HG02610 (cell line): ENCODE data around the gene DEPP1.

ENCODE experiments used
- ATAC-seq: cut with Tn5 transposase; IDR thresholded peaks from one replicate; pipeline ENCODE4 v1.9.1; 2021; ENCODE audit warnings: mild to moderate bottlenecking, moderate library complexity; ENCODE audit not compliant: unreplicated experiment

DEPP1 gene

GRCh38 chr10:44980309-44981171 lies 1.9 kb upstream of the DEPP1 start:
- no peak for ATAC-seq

DNA sequence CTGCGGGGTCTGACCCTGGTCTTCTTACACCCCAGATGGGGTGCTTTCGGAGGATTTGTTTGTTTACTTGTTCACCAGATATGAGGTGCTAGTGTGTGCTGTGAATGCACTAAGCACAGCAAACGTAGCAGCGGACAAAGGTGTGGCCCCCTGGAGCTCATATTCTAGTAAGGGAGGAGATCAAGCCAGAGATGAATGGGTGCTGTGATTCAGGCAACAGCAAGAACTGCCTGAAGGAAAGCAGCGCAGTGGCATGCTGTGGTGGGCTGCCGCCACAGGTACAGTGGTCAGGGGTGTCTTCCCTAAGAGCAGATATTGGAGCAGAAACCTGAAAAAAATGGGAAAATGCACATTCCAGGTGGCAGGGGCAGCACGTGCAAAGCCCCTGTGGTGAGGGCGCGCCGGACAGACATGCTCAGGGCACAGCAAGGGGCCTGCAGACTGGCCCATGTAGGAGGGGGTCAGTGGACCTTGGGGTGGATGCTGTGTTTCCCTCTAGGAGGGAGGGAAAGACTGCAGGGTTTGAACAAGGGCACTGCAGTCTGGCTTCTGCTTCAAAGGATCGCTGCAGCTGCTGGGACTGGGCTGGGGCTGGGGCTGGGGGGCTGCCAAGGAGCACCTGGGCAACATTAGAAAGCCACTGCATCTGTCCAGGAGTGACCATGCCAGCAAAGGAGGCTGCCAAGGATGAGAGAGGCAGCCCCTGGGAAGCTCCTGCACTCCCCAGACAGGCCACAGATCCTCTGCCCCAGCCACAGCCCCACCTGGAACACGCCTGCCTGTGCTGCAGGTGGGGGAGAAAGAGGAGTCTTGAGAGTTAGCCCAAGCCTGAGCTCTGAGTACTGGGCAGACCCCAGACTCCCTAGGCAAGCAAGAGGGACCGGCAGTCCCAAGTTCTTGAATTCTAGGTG lies 927 bp upstream of the DEPP1 start:
- no peak for ATAC-seq

DNA sequence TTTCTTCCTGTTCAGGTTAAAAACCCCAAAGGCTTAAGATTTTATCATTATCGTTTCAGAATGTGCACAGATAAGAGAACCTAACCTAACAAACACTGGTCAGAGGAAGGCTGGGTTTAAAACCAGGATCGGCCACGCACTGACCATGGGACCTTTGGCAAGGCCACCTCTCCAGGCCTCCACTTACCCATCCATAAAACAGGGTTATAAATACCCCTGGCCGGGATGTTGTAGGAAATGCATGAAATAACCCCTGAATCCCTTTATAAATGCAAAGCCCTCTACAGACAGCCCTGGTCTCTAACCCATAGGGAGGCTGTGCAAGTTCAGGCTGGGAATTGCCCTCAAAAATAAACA lies 418 bp downstream of the DEPP1 start:
- ATAC-seq = no peak

GRCh38 chr10:44977287-44978212 lies 1.1 kb downstream of the DEPP1 start:
- no peak for ATAC-seq

- no peak for ATAC-seq
Measured at GRCh38 chr10:44976352-44977198, 2.0 kb downstream of the DEPP1 start.

DNA sequence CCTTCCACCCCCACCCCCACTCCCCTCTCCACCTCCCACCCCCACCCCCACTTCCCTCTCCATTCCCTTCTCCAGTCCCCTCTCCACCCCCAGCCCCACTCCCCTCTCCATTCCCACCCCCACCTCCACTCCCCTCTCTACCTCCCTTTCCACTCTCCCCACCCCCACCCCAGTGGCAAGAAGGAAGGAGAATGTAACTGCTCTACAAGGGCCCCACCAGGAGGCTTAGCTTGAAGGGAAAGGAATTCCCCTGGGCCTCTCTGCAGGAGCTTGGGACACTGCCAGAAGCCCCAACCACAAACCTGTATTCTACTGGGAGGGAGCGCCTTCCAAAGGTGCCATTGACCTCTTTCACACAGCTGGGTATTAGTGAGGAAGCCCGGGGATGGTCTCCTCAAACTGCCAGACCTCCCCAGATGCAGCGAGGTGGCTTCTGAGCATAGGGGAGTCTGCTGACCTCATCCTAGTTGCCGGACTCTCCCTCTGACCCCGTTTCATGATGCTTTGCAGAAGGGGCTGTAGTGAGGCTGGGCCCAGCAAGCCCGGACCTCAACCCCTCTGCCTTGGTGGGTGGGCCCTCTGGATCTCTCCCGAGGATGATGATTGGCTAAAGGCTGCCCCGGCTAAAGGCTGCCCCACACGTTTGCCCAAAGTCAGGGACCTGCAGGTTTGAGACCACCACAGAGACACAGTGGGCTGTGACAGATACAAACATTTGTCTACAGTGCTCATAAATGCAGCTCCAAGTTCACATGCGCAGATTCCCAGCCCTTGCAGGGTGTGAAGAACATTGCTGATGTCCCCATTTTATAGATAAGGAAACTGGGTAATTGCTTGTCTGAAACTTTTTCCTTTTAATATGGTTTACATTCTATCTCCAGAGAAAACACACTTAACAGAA lies 2.9 kb downstream of the DEPP1 start:
- ATAC-seq = no peak

- ATAC-seq = peak; percentile 51
Measured at GRCh38 chr10:44974628-44975430, 3.8 kb downstream of the DEPP1 start.

DNA sequence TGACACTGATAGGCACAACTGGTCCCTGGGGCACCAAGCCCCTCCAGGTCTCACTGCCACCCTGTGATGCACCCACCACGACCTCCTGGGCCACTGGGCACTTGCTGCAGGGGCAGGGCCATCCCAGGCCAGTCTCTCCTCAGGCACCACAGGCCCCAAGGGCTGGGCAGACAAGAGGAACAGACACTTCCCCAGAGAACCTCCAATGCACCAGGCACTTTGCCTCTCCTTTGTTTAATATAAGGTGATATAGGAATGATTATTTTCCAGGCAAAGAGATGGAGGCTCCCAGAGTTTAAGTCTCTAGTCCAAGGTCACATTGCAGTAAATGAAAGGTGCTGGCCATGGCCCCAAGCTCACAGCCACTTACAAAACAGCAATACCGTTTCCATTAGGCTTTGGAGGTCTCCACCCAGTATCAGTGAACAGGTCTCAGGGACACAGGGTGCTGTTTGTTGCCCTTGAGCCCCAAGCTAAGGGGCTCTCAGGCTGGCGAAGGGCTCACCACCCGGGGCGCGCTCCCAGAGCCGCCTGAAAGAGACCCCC lies 4.5 kb downstream of the DEPP1 start:
- no peak for ATAC-seq

DNA sequence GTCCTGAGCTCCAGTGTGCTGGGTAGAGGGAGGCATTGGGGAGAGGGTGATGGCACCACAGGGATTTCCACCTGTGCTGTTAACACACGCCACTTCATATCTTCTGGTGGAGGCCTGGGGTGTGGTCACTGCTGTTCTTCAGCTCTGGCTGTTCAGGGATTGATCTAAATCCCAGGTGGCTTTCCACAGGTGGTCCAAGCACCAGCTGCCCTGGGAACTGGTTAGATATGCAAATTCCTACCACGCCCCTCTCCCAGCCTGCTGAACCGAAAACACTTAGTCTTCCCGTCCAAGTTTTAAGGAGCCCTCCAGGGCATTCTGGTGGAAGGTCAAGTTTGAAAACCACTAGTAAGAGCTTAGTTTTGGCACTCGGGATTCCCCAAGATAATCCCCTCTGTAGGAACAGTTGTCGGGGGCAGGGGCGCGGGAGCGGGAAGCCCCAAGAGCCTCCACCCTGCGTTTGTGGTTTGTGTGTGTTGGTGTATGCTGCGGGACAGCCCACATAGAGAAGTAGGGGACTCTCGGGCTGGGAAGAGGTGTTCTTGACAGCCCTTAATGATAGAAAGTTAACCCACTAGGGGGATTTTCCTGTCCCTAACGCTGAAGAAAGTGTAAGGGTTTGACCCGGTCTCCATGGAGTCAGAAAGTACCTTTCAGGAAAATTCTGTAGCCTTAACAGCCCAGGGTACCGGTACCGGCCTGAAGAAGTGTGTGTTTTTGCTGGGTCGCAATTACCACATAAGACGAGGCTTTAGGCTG lies 5.1 kb downstream of the DEPP1 start:
- ATAC-seq = peak; percentile 42

GRCh38 chr10:44972874-44973306 lies 5.7 kb downstream of the DEPP1 start:
- no peak for ATAC-seq

GRCh38 chr10:44971935-44972757 lies 6.5 kb downstream of the DEPP1 start:
- ATAC-seq = no peak

DNA sequence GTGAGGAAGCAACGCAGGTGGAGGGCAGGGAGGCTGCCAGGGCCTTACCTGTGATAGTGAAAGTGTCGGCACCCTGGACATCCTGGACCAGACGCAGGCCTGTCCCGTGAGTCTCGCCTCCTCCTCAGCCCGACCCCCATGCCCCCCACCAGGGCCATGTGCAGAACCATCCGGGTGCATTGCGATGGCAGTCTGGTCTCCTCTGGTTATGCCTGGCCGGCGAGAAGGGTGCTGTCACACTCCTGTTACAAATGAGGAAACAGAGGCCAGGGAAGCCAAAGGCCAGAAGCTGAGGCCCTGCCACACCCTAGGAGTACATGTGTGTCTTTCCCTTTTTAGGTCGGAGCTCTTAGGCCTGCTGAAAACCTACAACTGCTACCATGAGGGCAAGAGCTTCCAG lies 7.2 kb downstream of the DEPP1 start:
- no peak for ATAC-seq

- ATAC-seq = no peak
Measured at GRCh38 chr10:44970812-44971395, 7.7 kb downstream of the DEPP1 start.

- no peak for ATAC-seq
Measured at GRCh38 chr10:44969854-44970253, 8.8 kb downstream of the DEPP1 start.

DNA sequence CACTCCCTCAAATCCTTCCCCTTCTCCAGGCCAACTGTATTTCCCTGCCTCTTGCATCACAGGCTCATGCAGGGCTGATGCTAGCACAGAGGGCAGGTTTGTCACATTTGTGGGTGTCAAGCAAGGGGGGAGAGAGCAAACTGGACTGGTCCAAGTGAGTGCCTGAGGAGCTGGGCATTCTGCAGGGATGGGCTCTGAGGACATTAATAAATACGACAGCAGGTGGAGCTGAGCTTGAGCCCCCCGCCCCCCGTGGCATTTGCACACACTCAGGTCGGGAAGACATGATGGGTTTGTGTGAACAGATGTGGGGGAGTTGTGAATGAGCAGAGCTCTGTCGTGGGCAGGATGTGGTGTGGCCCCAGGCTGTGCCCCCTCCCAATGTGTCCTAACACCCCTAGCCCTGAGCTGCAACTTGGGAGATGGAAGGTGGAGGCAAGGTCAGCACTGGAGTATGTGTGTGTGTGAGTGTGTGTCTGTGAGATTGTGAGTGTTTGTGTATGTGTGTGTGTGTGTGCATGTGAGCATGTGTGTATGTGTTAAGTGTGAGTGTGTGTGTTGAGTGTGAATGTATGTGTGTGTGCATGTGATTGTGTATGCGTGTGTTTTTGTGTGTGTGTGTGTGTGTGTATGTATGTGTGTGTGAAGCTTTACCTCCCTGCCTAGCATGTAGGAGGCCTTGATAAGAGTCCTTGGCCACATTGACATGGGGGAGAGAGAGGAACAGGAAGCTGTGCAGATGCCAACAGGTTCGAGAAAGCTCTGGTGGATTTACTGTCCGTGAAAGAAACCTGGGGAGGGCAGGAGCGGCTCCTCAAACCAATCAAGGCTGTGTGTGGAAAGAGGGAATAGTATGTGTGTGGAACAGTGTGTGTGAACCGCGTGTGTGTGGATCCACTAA lies 9.9 kb downstream of the DEPP1 start:
- ATAC-seq = no peak
